Measurements from ENCODE around the gene TLR8. TPM values are rescaled to one million over a fixed set of nuclear protein-coding genes. Genes with fewer than 3 reads are reported as not detected.

Gene TLR8
- total and polyA plus RNA-seq, 2 of the 4 experiments (the other 2 are of a cell fraction) = not detected

DNA sequence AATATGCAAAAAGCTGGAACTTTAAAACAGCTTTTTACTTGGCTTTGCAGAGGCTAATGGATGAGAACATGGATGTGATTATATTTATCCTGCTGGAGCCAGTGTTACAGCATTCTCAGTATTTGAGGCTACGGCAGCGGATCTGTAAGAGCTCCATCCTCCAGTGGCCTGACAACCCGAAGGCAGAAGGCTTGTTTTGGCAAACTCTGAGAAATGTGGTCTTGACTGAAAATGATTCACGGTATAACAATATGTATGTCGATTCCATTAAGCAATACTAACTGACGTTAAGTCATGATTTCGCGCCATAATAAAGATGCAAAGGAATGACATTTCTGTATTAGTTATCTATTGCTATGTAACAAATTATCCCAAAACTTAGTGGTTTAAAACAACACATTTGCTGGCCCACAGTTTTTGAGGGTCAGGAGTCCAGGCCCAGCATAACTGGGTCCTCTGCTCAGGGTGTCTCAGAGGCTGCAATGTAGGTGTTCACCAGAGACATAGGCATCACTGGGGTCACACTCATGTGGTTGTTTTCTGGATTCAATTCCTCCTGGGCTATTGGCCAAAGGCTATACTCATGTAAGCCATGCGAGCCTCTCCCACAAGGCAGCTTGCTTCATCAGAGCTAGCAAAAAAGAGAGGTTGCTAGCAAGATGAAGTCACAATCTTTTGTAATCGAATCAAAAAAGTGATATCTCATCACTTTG, 15.6 kb downstream of the TLR8 start:
- H2BK5ac ChIP-seq (ENCODE audit: low read depth, low read length, poor library complexity, severe bottlenecking) = no peak overlapping the region
- dilution Hi-C loops (cut with HindIII; ENCODE audit: low sequenced_read_pairs, unreplicated experiment) (no loop called here), intact Hi-C loops (cut with micrococcal nuclease) (no loop called here), in situ Hi-C loops (cut with MboI; ENCODE audit: low sequenced_read_pairs) (no loop called here)
- H2AFZ ChIP-seq (replicated peaks; ENCODE audit: low read length, poor library complexity) = no peak overlapping the region
- 33% methylated on average over 3 of the region's 10 CpGs; no CpG with 5 or more reads in 1 of the 2 experiments for WGBS, 2 experiments (ENCODE audit: extremely low coverage in 2 of 2, insufficient read length in 1 of 2)
- ATAC-seq (ENCODE audit: low read depth) = no peak
- no TSS peak for BruUV-seq (replicated peaks)
- H2BK15ac ChIP-seq (ENCODE audit: low read depth, low read length) = no peak overlapping the region
- no peaks in the 10 kb centered on the region for H3K36me3 ChIP-seq (ENCODE audit: control insufficient read depth, insufficient read depth, low read length)
- no peak overlapping the region for H3K23ac ChIP-seq (ENCODE audit: low read depth, low read length)
- no peak overlapping the region for H3K4me2 ChIP-seq (ENCODE audit: low read depth, low read length)
- H4K5ac ChIP-seq (ENCODE audit: low read depth, low read length) = no peak overlapping the region
- H3K9me3 ChIP-seq (ENCODE audit: control insufficient read depth, insufficient read depth, low read length) = no peaks in the 10 kb centered on the region
- H3K56ac ChIP-seq (ENCODE audit: extremely low read depth, insufficient read depth, low read length) = no peak overlapping the region
- no peak overlapping the region for H3K9ac ChIP-seq (ENCODE audit: low read depth, low read length)
- TF ChIP-seq CEBPB (IDR thresholded peaks at IDR 0.05; ENCODE audit: low read depth, low read length) (no peak), MAFK (IDR thresholded peaks at IDR 0.05; ENCODE audit: low read depth, low read length) (no peak), RAD21 (IDR thresholded peaks at IDR 0.05; ENCODE audit: low read length) (no peak), FOS (IDR thresholded peaks at IDR 0.05; ENCODE audit: low read depth, low read length) (no peak), MAZ (IDR thresholded peaks at IDR 0.05; ENCODE audit: borderline replicate concordance, low read depth, low read length) (no peak), CHD1 (IDR thresholded peaks at IDR 0.05; ENCODE audit: low read depth, low read length) (no peak), BHLHE40 (IDR thresholded peaks at IDR 0.05; ENCODE audit: low read depth, low read length) (no peak), CTCF (conservative IDR thresholded peaks at IDR 0.05; ENCODE audit: low read depth, low read length) (no peak), NFE2L2 (IDR thresholded peaks at IDR 0.05; ENCODE audit: low read depth, low read length) (no peak), SMC3 (IDR thresholded peaks at IDR 0.05; ENCODE audit: low read depth, low read length) (no peak)
- TF ChIP-seq, protein P1, sequence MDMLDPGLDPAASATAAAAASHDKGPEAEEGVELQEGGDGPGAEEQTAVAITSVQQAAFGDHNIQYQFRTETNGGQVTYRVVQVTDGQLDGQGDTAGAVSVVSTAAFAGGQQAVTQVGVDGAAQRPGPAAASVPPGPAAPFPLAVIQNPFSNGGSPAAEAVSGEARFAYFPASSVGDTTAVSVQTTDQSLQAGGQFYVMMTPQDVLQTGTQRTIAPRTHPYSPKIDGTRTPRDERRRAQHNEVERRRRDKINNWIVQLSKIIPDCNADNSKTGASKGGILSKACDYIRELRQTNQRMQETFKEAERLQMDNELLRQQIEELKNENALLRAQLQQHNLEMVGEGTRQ (IDR thresholded peaks at IDR 0.05; ENCODE audit: low read depth, low read length) = no peak
- TF ChIP-seq, protein P2, sequence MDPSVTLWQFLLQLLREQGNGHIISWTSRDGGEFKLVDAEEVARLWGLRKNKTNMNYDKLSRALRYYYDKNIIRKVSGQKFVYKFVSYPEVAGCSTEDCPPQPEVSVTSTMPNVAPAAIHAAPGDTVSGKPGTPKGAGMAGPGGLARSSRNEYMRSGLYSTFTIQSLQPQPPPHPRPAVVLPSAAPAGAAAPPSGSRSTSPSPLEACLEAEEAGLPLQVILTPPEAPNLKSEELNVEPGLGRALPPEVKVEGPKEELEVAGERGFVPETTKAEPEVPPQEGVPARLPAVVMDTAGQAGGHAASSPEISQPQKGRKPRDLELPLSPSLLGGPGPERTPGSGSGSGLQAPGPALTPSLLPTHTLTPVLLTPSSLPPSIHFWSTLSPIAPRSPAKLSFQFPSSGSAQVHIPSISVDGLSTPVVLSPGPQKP (IDR thresholded peaks at IDR 0.05; ENCODE audit: borderline replicate concordance, low read depth, low read length) = no peak
- H2AK5ac ChIP-seq (ENCODE audit: low read depth, low read length) = no peak overlapping the region
- H4K20me1 ChIP-seq (ENCODE audit: insufficient read depth, low read length) = no peaks in the 10 kb centered on the region
- H3K4me1 ChIP-seq (ENCODE audit: control insufficient read depth, insufficient read depth, low read length) = no peaks in the 10 kb centered on the region
- no peak overlapping the region for H4K8ac ChIP-seq (ENCODE audit: low read depth in 2 of 2, low read length in 2 of 2)
- no peaks in the 10 kb centered on the region for H3K27me3 ChIP-seq (ENCODE audit: control insufficient read depth, insufficient read depth, low read length)
- H2AK9ac ChIP-seq (replicated peaks; ENCODE audit: low read depth, low read length, poor library complexity) = no peak overlapping the region
- H2BK120ac ChIP-seq (ENCODE audit: low read depth, low read length) = no peak overlapping the region
- no peaks in the 10 kb centered on the region for H3K9me1 ChIP-seq (ENCODE audit: insufficient read depth, low read length)
- ChIA-PET POLR2A (ENCODE audit: unreplicated experiment) (no interaction called here), CTCF (no interaction called here)
- no peak overlapping the region for H3K14ac ChIP-seq (replicated peaks; ENCODE audit: low read depth, low read length)
- H4K91ac ChIP-seq (ENCODE audit: insufficient read depth, low read depth, low read length) = no peak overlapping the region
- H3K4me3 ChIP-seq (ENCODE audit: insufficient read depth, low read depth, low read length) = no peak overlapping the region
- DNase-seq = no peak
- no peak overlapping the region for H3K18ac ChIP-seq (ENCODE audit: low read depth, low read length)
- no peak overlapping the region for H2BK20ac ChIP-seq (ENCODE audit: low read depth, low read length)
- no peaks in the 10 kb centered on the region for H3K79me1 ChIP-seq (ENCODE audit: low read depth in 1 of 2, low read length in 2 of 2)
- no peak overlapping the region for H3K4ac ChIP-seq (ENCODE audit: low read depth, low read length)
- no peak overlapping the region for H3K27ac ChIP-seq (ENCODE audit: insufficient read depth, low read length)

Data from IMR-90 (cell line).